HG03064 (cell line): ENCODE data around the gene MAF.

Experiments
- ATAC-seq: cut with Tn5 transposase; IDR thresholded peaks from one replicate; pipeline ENCODE4 v1.9.1; 2021; ENCODE audit warnings: low read depth; ENCODE audit not compliant: unreplicated experiment

MAF gene

DNA sequence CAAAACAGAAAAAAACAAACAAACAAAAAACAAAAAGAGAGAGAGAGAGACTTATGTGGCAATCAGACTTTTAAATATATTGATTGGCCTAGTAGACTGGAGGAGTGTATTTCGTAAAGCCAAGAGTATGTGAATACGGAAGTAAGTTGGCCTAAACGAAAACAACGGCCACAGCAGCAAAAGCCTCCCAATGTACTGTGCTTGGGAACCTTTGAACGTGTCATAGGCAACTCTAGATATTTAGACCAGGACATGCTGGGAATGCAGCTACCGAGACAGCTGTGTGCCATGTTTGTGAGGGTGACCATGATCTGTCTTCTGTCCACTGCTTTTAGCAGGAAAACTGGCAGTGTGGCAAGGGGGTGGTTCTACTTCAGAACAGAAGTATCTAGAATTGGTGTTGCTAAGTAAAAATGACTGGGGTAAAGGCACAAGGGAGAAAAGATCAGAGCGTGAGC lies 7.4 kb downstream of the MAF start:
- ATAC-seq: no peak

DNA sequence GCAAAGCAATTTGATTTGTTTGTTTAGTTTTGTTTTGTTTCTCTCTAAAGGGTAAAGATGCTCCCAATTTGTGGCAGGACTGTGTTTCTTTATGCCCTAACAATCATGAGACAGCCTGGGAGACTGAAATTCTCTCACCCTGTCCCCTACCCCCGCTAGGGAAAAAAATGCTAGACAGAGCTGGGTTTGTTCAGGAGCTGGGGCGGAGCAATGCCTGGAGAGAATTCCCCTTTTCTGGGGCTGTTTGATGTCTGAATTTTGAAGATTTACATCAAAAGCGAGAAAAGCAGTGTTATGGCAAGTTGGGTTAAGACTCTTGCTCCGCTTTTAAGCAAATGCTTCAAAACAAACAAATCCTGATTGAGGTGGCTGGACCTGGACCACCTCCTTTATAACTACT lies 8.4 kb downstream of the MAF start:
- no peak for ATAC-seq

- no peak for ATAC-seq
These were observed 10.9 kb downstream of the MAF start for GRCh38 chr16:79589601-79590102.

DNA sequence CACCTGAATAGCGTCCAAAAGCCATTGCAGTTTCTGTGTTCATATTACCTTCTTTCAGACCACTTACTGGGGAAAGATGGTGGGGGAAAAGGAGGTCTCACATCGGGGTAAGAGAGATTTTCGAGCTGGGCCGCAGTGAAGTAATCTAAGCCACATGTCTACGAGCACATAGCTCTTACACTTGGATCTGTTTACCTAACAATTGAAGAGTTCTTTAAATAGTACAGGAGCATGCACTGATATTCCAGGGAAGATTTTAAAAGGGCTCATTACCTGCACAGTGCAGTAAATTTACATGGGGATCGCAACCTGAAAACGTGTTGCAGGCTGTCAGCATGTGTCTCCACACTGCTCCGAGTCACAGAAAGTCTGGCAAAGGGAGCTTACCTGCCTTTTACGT lies 12.6 kb downstream of the MAF start:
- ATAC-seq: no peak

DNA sequence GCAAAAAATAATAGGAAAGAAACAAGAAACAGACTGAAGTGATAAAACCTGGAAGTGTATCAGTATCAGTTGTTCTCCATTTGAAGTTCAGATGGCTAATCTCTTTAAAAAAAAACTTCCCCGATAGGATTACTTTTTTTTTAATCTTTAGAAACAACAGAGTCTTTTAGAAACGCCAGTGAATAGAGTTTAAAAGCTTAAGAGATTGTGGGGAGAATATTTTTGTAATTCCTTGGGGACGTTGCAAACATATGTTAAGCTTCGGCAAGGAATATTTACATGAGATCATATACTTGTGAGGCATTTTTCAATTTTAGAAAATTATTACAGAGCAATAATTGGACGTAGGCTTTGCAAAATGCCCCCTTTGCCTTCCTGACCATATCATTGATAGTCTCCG lies 13.2 kb downstream of the MAF start:
- ATAC-seq: no peak

DNA sequence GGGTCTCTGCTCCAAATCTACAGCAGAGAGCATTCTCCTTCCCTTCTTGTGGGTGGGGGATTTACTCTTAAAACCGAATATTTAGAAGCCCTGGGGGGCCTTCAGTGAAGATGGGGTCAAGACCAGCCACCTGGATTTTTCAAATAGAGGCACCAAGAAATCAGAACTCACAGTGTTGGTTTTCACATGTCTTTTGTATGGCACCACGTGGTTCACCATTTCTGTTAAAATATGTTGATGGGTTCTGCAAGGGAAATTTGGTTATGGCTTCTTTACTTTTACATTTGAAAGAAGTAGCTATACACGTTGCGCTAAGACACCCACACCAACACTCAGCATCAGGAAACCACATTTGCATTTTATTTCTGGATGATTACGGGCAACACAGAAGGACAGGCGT lies 17.7 kb downstream of the MAF start:
- ATAC-seq: no peak

- ATAC-seq: no peak
These were observed 19.9 kb downstream of the MAF start for GRCh38 chr16:79580453-79581191.

GRCh38 chr16:79576602-79577001 lies 23.9 kb downstream of the MAF start:
- ATAC-seq: no peak

DNA sequence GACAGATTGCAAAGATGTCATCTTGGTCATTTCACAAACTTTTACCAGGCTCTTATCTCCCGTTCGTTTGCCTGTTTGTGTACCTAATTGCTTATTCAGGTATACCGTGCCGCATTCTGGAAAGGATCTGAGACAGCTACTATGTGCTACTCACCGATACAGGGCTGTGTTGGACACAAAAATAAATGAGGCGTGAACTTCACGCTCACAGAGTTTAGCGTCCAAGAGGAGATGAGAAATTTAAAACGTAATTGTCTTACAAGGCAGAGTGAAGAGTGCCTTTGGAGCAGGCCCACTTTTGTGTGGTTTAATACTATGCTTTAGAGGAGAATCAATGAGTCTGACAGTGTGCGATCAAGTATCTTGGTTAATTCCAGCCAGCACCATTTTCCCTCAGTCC lies 26.7 kb downstream of the MAF start:
- ATAC-seq: no peak

GRCh38 chr16:79573071-79573470 lies 27.5 kb downstream of the MAF start:
- ATAC-seq: no peak

- no peak for ATAC-seq
These were observed 28.5 kb downstream of the MAF start for GRCh38 chr16:79571903-79572535.

GRCh38 chr16:79571065-79571902 lies 29.3 kb downstream of the MAF start:
- ATAC-seq: no peak

DNA sequence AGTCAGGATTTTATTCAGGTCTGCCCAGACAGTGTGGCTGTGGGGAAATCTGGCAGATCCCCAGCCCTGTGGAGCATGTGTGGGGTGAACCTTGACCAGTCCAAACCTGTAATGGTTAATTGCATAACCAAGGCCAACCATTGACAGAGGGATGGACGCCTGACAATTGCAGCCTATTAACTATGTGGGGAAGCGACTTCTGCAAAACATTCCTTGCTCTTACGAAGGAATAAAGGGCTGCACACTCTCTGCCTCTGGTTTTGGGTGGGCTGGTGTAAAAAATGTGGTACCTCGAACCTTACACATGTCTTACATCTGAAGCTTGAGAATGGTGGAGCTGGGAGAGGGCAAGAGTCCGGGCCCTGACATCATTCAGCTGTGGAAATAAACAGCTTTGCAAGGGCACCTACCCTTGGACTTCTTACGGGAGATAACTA lies 35.8 kb downstream of the MAF start:
- no peak for ATAC-seq

DNA sequence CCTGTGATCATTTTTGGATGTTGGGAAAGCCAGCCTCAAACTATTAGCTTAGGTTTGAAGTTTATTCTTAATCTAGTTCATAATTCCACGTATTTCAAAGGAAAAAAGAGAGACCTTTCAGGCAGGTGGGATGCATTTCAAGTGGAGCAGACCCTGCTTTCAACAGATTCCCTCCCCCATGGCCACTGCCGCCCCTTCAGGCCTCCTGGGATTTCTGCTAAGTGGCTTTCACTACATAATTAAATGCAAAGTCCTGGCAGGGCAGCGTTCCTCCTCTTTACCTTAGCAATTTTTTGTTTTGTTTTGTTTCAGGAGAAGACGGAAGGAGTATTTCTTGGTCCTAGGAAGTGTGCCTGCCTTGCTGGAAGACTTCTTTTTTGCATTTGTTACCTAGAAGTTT lies 36.6 kb downstream of the MAF start:
- ATAC-seq: no peak

DNA sequence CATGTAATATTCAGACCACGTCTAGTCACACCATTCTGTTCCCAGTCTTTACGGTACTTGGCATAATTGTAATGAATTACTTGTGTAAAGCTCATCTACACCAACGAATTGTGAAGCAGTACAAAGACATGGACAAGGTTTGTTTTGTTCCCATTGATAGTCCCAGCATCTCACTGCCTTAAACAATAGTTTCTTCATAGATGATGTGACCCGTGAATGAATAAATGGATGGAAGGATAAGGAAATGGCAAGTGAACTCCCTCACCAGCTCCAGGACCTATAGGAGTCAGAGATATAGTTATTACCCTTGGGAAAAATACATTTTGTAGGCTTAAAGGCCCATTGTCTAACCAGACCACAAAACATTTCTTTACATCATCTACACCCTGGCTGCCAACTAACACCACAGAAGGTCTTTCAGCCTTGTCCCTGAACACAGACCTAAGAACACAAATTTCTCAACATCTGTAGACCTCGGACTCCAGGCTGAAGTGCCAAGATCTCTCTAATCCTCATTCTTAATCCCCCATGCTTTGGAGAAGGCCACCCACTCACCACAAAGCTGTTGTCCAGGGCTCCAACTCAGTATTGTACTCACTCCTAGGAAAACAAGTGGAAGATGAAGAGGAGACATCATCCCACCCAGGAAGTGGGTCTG lies 38.2 kb downstream of the MAF start:
- no peak for ATAC-seq

- no peak for ATAC-seq
These were observed 38.8 kb downstream of the MAF start for GRCh38 chr16:79561729-79562128.

DNA sequence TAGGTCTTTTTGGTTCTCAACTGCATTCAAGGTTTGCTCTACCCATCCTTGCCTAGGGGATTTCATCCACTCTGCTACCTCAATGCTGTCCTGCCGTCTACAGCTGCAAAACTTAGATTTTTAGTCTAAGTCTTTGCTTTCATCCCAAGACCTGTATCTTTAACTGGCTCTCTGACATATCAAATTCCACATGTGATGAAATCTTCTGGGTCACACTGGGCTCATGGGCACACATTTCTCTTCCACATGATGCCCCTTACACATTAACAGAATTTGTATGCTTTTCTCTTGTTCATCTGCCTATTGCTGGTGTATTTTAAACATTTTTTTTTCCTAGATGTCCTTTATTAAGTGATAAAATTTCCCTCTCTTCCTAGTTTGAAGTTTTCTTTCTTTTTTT lies 39.6 kb downstream of the MAF start:
- no peak for ATAC-seq

GRCh38 chr16:79560318-79560717 lies 40.2 kb downstream of the MAF start:
- no peak for ATAC-seq

DNA sequence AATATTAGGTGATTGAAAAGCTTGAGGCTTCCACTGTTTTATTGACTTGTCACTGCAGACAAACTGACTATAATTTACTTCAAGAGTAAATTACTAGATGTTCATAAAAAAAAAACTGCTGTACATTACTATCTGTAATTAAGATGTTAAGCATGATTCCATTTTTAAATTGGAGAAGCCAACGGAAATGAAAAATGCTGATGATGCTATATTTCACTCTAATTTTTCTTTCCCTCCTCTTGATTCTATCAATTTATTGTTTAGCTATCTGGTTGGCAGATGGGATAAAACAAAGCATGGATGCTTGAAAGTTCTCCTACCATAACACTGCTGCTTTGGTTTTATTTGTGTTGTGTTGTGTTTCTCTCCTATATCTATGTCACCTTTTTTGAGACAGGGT lies 41.0 kb downstream of the MAF start:
- no peak for ATAC-seq

DNA sequence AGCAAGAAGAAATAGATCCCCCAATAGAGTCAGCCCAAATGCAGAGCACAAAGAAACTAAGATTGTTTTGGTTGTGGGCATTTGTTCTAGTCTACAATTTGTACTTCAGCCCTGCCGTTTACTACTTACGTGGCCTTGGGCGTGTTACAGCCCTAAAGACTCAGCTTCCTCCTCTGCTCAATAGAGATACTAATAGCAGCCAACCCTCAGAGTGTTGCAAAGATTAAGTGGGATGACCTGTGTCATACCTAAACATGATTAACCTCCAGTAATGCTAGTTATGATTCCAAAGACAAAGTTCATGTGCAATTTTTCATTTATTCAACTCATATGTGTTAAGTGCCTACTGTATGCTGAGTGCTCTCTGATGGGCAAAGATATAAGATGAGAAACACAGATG lies 43.1 kb downstream of the MAF start:
- no peak for ATAC-seq

GRCh38 chr16:79554912-79555311 lies 45.6 kb downstream of the MAF start:
- ATAC-seq: no peak
